ENCODE results near the gene HDDC2.

HDDC2 gene

DNA sequence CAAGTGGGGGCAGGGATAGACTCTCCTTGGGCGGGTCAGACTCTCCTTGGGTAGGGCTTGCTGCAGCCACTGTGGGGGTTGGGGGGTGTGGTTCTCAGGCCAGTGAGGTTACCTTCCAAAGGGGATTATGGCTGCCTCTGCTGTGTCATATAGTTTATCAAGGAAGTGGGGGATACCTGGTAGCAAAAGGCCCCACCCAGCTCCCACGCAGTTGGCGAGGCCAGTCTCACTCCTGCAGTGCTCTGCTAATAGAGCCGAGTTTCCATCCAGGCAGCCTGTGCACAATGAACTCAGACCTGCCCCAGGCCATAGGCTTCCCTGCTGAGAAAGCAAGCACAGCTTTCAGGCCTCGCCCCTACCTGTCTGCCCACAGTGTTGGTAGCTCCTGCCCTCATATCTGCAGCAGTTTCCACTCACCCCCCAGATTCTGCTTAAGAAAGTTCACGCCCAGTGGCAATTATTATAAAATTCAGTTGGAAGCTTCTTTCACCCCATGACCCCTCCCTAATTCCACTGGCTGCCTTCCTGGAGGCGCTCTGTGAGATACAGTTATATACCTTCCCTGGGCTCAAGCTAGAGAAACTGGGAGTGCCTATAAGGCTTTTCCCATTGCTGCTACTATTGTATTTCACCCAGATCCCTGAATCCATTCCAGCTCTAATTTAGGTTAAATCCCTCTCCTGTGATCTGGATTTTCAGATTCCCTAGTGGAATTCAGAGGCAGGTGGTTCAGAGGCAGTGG is 56.1 kb downstream of the HDDC2 start:
- DNase-seq (ENCODE audit: low read depth), result no peak
- no peak overlapping the region for H3K4me3 ChIP-seq (ENCODE audit: low read length)
- TF ChIP-seq, protein P1, sequence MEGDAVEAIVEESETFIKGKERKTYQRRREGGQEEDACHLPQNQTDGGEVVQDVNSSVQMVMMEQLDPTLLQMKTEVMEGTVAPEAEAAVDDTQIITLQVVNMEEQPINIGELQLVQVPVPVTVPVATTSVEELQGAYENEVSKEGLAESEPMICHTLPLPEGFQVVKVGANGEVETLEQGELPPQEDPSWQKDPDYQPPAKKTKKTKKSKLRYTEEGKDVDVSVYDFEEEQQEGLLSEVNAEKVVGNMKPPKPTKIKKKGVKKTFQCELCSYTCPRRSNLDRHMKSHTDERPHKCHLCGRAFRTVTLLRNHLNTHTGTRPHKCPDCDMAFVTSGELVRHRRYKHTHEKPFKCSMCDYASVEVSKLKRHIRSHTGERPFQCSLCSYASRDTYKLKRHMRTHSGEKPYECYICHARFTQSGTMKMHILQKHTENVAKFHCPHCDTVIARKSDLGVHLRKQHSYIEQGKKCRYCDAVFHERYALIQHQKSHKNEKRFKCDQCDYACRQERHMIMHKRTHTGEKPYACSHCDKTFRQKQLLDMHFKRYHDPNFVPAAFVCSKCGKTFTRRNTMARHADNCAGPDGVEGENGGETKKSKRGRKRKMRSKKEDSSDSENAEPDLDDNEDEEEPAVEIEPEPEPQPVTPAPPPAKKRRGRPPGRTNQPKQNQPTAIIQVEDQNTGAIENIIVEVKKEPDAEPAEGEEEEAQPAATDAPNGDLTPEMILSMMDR (conservative IDR thresholded peaks at IDR 0.05; ENCODE audit: low read depth, low read length), result no peak

DNA sequence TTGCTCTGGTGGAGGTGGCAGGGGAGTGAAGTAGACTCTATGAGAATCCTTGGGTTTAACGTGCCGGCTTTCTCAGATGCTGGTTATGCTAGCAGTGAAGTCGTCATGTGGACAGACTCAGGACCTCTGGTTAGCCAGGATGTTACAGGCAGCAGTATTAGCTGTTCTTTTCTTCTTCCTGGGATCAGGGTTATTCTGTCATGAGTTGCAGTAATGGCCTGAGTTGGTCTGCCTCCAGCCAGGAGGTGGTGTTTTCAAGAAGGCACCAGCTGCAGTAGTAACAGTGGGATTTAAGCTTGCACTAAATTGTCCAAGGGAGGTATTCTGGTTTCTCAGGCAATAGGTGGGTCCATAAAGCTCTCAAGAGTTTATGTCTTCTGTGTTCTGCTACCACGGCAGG is 56.7 kb downstream of the HDDC2 start:
- H3K4me3 ChIP-seq (ENCODE audit: low read length), result no peak overlapping the region
- no peak for DNase-seq (ENCODE audit: low read depth)
- TF ChIP-seq, protein P1 (conservative IDR thresholded peaks at IDR 0.05; ENCODE audit: low read depth, low read length), result no peak

DNA sequence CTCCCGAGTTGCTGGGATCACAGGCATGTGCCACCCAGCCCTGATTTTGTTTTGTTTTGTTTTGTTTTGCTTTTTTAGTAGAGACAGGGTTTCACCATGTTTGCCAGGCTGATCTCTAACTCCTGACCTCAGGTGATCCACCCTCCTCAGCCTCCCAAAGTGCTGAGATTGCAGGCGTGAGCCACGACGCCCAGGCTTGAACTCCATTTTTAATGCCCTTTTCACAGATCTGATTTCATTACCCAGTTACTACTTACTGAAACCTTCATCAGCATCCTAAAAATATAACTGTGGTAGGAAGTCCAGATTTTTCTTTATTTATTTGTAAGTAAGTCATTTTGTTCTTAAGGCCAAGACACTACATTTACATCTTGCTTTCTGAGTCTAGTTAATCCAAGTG is 64.0 kb downstream of the HDDC2 start:
- DNase-seq (ENCODE audit: low read depth), result no peak
- TF ChIP-seq, protein P1 (conservative IDR thresholded peaks at IDR 0.05; ENCODE audit: low read depth, low read length), result no peak
- H3K4me3 ChIP-seq (ENCODE audit: low read length), result no peak overlapping the region

GRCh38 chr6:125236536-125237327 is 65.0 kb downstream of the HDDC2 start:
- TF ChIP-seq, protein P1 (conservative IDR thresholded peaks at IDR 0.05; ENCODE audit: low read depth, low read length), result no peak

GRCh38 chr6:125233202-125233601 is 68.6 kb downstream of the HDDC2 start:
- TF ChIP-seq, protein P1 (conservative IDR thresholded peaks at IDR 0.05; ENCODE audit: low read depth, low read length), result no peak
- DNase-seq (ENCODE audit: low read depth), result no peak
- H3K4me3 ChIP-seq (ENCODE audit: low read length), result no peak overlapping the region

More at GRCh38 chr6:125236536-125237327, 65.0 kb downstream of the HDDC2 start:
- no peak overlapping the region for H3K4me3 ChIP-seq (ENCODE audit: low read length)
- DNase-seq (ENCODE audit: low read depth), result no peak

- H3K4me3 ChIP-seq (ENCODE audit: low read length), result no peak overlapping the region
- no peak for DNase-seq (ENCODE audit: low read depth)
- TF ChIP-seq, protein P1 (conservative IDR thresholded peaks at IDR 0.05; ENCODE audit: low read depth, low read length), result no peak
These were observed 69.3 kb downstream of the HDDC2 start for GRCh38 chr6:125232466-125232865.
